ENCODE measurements around the gene GPR89A.

The GPR89A gene

DNA sequence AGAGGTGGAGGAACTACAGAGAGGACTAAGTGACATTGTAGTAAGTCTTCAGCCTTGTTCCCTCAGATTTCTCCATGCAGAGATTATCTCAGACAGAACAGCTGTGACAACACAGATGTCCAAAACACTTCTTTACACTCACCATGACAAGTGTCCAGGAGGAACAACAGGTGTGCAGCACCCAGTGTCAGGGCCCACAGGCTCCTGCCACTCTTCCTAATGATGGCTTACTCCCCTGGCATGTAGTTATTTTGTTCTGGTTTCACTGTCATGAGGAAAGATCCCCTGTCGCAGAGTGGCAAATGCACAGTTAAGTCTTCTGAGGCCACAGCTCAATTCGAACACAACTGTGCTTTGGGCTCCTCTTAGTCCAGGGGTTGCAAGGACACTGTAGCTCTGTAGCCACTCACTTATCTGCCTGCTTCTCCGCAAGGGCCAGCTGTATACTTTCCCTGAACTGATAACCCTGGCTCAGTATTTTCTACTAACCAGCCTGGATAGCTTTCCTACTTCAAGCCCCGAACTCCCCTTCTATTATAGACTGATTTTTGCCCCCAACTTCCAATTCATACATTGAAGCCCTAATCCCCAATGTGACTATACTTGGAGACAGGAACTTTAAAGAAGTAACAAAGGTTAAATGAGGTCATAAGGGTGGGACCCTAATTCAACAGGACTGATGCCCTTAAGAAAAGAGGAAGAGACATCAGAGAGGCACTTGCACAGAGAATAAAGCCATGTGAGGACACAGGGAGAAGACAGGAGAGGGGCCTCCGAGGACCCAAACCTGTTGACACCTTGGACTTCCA is 88.2 kb downstream of the GPR89A start:
- TF ChIP-seq, protein P1, sequence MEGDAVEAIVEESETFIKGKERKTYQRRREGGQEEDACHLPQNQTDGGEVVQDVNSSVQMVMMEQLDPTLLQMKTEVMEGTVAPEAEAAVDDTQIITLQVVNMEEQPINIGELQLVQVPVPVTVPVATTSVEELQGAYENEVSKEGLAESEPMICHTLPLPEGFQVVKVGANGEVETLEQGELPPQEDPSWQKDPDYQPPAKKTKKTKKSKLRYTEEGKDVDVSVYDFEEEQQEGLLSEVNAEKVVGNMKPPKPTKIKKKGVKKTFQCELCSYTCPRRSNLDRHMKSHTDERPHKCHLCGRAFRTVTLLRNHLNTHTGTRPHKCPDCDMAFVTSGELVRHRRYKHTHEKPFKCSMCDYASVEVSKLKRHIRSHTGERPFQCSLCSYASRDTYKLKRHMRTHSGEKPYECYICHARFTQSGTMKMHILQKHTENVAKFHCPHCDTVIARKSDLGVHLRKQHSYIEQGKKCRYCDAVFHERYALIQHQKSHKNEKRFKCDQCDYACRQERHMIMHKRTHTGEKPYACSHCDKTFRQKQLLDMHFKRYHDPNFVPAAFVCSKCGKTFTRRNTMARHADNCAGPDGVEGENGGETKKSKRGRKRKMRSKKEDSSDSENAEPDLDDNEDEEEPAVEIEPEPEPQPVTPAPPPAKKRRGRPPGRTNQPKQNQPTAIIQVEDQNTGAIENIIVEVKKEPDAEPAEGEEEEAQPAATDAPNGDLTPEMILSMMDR (IDR thresholded peaks at IDR 0.05; ENCODE audit: low read depth, low read length), result no peak

DNA sequence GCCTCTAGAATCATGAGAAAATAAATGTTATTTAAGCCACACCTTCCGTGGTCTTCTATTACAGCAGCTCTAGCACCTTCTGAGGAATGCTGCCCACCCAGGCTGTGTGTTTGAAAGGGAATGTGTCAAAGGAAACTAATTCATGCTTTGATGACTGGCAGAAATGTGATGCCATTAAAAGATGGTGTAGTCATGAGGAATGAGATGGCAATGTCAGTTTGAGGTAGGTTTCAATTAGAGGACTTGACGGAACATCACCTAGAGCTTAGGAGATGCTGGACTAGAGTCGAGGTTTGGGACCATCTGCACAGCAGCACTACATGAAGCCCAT is 88.8 kb downstream of the GPR89A start:
- H3K4me3 ChIP-seq (ENCODE audit: low read depth, low read length), result no peak overlapping the region
- TF ChIP-seq, protein P1 (IDR thresholded peaks at IDR 0.05; ENCODE audit: low read depth, low read length), result no peak

More for the DNA sequence above, 88.2 kb downstream of the GPR89A start:
- no peak overlapping the region for H3K4me3 ChIP-seq (ENCODE audit: low read depth, low read length)

DNA sequence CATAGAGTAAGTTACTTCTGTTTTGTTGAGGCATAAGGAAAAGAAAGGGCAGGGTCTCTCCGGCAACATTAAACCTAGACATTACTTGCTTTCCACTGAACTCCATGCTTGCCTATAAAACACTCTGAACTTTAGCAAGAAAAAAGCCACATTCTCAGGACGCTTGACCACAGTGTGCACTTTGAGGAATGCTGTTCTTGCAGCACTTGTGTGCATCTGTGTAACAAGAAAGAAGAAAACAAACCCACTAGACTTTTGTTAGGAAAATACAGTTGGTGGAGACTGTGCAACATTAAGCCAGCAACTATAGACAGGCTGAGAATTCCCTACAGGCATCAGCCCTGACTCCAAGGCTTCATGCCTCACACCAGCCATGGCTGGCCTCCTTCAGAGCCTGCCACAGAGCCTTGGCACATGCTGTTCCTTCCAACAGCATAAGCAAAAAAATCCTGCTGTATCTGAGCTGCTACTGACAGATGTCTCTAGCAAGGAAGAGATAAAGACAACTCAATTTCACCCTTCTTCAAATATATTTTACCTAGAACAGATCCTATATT is 93.6 kb downstream of the GPR89A start:
- no peak overlapping the region for H3K4me3 ChIP-seq (ENCODE audit: low read depth, low read length)
- TF ChIP-seq, protein P1 (IDR thresholded peaks at IDR 0.05; ENCODE audit: low read depth, low read length), result no peak

DNA sequence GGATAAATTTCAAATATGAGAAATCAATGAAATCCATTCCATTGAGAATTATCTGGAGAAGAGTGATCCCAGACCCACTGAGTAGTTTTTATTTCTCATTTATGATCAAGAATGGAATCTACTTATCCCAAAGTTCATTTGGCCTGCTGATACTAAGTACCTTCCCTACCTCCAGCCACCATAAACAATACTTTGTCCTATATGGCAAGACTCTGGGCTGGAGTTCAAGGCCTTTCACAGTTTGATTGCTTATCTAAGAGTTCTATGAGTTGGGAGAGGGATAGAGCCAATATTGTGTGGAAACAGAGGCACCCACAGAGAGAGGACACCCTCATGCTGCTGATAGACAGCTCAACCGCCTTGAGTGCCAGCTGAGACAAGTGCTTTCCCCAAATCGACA is 94.3 kb downstream of the GPR89A start:
- no peak overlapping the region for H3K4me3 ChIP-seq (ENCODE audit: low read depth, low read length)
- TF ChIP-seq, protein P1 (IDR thresholded peaks at IDR 0.05; ENCODE audit: low read depth, low read length), result no peak

DNA sequence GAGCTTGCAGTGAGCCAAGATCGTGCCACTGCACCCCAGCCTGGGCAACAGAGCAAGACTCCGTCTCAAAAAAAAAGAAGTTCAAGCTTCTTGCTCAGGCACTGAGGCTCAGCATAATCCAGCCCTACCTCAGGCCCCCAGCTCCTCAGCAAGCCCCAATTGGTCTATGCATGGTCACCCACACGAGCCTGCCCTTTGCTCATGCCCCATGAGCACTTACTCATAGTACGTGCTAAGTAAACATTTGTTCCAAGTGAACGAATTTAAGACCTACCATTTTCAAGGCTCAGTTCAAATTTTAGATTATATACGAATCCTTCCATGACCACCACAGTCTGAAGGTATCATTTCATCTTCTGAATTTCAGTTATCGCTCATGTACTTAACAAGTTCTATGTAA is 95.0 kb downstream of the GPR89A start:
- TF ChIP-seq, protein P1 (IDR thresholded peaks at IDR 0.05; ENCODE audit: low read depth, low read length), result no peak
- H3K4me3 ChIP-seq (ENCODE audit: low read depth, low read length), result no peak overlapping the region

DNA sequence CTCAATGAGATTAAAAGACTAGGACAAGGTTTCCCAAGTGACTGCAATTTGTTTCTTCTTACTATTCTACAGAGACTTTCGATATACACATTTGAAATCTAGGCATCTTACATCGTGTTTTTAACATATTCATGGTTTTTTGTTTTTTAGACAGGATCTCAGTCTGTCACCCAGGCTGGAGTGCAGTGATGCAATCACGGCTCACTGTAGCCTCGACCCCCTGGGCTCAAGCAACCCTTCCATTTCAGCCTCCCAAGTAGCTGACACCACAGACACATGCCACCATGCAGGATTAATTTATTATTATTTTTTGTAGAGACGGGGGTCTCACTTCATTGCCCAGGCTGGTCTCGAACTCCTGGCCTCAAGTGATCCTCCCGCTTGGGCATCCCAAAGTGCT is 97.8 kb downstream of the GPR89A start:
- no peak overlapping the region for H3K4me3 ChIP-seq (ENCODE audit: low read depth, low read length)
- TF ChIP-seq, protein P1 (IDR thresholded peaks at IDR 0.05; ENCODE audit: low read depth, low read length), result no peak

DNA sequence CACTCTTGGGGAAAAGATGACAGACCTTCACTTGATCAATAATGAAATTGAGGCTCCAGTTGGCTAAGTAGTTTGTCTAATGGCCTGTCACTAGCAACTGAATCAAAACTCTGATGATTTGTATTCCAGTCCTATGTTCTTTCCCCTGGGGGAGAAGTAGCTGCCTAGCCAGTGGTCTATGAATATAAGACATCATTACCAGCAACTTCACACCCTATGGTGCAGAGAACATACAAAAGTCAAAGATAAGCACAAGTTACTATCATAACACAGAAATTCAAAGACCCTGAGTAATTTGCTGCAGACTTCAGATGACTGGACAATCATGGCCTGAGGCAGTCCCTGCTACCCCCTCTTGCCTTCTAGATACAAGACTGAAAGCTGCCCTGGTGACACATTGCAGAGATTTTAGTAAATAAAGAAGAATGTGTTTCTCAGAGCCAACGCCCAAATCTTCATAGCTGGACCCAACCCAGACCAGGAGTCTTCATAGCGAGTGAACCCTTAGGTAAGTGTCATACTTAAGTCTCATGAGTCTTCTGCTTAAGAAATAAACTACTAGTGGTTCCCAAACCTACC is 98.4 kb downstream of the GPR89A start:
- TF ChIP-seq, protein P1 (IDR thresholded peaks at IDR 0.05; ENCODE audit: low read depth, low read length), result no peak
- no peak overlapping the region for H3K4me3 ChIP-seq (ENCODE audit: low read depth, low read length)

All from WI38 (cell line).